GM18519 (cell line): ENCODE measurements around the gene SLC25A21.

Experiments used
- ATAC-seq: cut with Tn5 transposase; IDR thresholded peaks from one replicate; pipeline ENCODE4 v1.9.1; 2021; ENCODE audit warnings: mild to moderate bottlenecking, moderate library complexity; ENCODE audit not compliant: unreplicated experiment, low FRiP score

The SLC25A21 gene

GRCh38 chr14:37145395-37145794, 27.0 kb downstream of the SLC25A21 start:
- no peak for ATAC-seq

GRCh38 chr14:37144729-37145363, 27.6 kb downstream of the SLC25A21 start:
- ATAC-seq: no peak

DNA sequence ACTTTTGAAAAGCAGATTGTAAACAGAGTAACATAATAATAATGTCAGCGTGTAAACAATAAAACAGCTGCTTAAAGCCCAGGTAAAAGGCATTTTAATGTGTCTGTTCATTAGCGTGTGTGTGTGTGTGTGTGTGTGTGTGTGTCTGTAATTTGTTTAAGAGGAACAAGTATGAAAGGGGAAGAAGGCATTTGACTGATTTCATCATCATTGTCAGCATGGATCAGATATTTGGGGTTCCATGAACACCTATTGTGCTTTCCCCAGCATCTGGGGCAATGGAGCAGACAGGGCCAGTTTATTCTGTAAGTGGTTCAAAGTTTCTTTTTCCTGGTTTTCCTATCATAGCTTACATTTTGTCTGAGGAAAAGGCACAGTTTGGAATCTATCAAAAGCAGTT, 28.9 kb downstream of the SLC25A21 start:
- ATAC-seq: no peak

DNA sequence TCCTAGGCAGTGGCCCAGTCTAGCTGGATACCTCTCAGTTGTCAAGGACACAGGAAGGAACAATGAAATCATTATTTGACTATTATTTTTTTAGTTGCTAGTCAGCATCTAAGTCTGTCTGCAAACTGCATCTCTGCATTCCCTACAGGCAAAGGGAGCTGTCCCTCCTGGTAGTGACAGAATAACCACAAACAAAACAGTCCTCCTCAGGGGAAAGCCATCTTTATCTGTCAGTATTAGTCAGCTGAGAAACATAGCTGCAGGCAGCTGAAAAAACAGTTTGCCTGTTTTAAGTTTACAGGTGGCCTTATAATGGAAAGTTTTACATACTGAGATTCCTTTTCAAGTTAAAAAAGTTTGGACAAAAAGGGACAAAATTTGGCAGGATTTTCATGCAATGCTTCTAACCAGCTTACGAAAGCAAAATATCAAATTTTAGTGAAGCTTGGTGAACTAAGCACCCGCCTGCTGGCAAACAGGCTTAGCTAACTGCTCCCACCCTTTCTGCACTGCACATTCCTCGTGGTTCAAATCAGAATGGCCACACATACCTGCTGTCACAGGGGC, 29.5 kb downstream of the SLC25A21 start:
- no peak for ATAC-seq

DNA sequence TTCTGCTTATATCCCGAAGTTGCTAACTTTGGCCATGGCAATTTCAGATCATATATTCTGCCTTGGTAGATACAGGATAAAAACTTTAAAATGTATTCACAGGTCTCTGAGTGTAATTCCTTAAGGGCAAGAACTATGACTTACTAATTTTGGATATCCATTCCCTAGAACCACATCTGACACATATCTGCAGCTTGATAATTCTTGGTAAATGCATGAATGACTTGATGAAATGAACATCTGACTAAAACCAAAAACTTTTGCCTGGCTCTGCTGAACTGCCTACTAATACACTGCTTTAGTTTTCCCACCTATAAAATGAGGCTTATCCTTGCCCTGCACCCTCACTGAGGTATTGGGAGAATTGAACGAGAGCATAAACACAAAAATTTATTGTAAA, 32.2 kb downstream of the SLC25A21 start:
- no peak for ATAC-seq

GRCh38 chr14:37139710-37140109, 32.7 kb downstream of the SLC25A21 start:
- no peak for ATAC-seq

GRCh38 chr14:37138898-37139297, 33.5 kb downstream of the SLC25A21 start:
- ATAC-seq: no peak

- no peak for ATAC-seq
These were observed 39.0 kb downstream of the SLC25A21 start for GRCh38 chr14:37133284-37133913.

- ATAC-seq: no peak
These were observed 41.2 kb downstream of the SLC25A21 start for GRCh38 chr14:37131205-37131604.

DNA sequence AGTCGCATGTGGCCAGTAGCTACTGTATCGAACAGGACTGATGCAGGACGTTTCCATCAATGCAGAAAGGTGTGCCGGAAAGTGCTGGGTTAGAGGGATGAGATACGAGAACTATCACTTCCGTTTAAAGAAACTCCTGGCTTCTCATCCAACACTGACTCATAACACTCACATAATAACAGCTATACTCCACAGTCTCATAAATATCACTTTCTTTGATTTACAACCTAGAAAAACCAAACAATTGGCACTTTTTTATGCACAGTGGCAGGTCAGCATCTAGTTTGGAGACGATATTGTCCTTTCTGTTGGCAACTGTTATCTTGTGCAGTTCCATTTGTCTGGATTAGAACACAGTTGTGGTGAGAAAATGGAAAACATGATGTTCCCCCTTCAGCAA, 43.4 kb downstream of the SLC25A21 start:
- ATAC-seq: no peak

DNA sequence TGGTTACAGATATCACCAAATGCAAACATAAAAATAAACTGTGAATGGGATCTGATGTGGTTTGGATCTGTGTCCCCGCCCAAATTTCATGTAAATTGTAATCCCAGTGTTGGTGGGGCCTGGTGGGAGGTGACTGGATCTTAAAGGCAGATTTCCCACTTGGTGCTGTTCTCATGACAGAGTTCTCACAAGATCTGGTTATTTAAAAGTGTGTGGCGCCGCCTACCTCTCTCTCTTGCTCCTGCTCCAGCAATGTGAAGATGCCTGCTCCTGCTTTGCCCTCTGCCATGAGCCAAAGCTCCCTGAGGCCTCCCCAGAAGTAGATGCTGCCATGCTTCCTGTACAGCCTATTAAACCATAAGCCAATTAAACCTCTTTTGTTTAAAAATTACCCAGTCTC, 47.8 kb downstream of the SLC25A21 start:
- no peak for ATAC-seq

DNA sequence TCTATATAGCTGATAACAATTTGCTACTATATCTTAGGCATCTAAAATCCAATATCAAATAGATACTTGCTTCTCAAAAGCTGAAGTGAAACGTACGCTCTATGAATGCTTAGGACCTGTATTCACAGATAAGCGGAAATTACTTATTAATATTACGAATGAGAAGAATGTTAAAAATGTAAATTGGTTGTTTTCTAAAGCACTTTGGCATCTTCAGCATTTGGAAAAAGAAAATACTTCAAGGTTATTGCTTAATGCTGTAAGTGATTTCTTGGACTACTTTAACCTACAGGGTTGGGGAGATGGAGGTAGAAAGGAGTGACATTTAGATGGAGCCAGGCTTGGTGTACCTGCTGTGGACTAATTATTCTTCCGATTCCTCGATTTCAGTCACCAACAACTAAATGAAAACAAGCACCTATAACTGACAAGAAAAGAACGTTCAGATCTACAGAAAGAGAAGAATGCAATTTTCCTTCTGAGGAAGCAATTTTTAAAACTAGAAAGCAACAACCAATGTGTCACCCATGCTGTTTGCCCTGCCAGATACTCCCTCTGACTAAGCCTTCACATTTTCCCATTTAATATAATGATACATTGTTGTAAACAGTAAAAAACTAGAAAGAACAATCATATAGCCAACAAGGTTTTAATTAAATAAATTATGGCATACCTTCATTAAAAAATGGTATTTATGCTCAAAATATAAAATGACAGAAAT, 49.3 kb downstream of the SLC25A21 start:
- ATAC-seq: no peak

GRCh38 chr14:37122288-37122687, 50.1 kb downstream of the SLC25A21 start:
- ATAC-seq: no peak

DNA sequence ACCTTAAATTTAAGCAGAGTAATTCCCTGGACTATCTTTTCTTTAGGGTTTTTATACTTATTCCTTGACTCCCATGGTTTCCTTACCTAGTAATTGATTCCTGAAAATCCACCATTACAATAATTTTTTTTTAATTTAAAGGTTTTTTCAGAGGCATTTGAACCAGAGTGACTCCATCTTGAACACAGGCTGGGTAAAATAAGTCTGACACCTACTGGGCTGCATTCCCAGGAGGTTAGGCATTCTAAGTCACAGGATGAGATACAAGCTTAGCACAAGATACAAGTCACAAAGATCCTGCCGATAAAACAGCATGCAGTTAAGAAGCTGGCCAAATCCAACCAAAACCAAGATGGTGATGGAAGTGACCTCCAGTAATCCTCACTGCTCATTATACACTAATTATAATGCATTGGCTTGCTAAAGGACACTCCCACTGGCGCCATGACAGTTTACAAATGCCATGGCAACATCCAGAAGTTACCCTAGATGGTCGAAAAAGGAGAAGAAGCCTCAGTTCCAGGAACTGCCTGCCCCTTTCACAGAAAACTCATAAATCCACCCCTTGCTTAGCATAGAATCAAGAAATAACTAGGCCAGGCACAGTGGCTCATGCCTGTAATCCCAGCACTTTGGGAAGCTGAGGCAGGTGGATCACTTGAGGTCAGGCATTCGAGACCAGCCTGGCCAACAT, 53.6 kb downstream of the SLC25A21 start:
- no peak for ATAC-seq

DNA sequence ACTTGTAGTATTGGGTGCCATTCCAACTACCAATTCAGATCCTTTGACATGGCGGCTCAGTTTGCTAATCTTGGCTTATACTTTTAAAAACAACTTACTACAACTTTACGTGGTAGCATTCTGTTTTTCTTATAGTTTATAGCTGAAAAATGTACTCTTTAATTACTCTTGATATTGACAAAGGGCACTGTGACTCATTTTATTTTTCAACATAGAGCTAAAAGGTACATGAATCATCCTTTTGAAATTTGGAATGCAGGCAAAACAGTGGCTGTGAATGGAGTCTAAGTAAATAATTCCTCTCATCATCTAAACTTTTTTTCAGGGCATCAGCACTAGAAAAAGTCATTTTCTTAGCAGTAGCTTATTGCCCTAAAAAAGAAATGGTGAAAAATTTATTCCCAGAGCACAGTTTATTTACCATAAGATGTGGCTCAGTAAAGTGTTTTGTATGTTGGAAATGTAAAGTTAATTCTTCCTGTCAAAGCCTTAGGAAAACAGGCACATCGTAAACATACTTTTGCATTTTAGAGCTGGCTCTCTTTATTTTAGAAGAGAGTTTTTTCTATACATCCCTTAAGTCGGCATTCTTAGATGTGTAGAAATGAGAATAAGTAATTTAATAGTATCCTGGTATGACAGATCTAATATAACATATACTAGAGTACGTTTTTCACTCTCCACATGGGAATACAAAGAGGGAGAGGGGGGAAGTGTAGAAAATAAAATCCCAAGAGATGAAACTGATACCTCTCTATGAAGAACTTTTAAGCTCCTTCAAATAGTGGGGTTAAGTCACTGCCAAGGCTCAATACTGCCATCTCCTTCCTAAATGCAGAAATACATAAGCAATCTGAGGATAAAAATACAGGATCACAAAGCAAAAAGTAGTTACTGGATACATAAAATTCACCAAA, 55.2 kb downstream of the SLC25A21 start:
- ATAC-seq: no peak

GRCh38 chr14:37115406-37115805, 57.0 kb downstream of the SLC25A21 start:
- ATAC-seq: no peak

- no peak for ATAC-seq
These were observed 57.8 kb downstream of the SLC25A21 start for GRCh38 chr14:37114559-37114958.

DNA sequence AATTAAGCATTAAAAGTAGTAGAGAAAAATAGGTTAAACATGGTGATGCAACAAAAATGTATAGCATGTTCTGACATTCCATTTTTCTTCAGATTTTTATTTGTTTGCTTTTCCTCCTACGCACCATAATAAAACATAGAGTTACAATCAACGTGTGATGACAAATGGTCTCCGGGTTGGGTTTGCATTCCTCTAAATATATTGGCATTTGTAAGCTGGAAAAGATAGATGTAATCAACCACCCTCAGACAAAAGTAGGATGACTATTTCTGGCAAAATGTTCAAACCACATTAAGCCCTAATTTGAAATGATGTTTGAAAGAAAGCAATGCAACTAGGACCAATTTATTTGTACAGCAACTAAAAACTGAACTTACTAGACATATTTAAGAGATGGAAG, 58.4 kb downstream of the SLC25A21 start:
- ATAC-seq: no peak

DNA sequence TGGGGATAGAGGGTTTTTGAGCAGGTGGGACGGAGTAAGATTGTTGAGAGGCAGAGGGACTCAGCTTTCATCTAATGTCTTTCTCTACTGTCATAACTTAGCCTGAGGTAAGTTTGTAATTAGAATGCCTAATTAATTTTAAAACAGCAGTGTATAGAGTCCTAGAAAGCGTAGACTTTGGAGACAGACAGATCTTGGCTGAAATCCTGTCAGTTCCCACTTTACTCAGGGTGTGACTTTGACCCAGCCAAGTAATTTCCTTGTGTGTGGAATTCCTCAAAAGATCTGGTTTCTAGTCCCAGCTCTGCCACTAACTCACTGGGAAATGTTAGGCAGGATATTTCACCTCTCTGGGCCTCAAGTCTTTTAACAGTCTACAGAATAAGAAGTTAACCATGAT, 74.3 kb downstream of the SLC25A21 start:
- no peak for ATAC-seq

DNA sequence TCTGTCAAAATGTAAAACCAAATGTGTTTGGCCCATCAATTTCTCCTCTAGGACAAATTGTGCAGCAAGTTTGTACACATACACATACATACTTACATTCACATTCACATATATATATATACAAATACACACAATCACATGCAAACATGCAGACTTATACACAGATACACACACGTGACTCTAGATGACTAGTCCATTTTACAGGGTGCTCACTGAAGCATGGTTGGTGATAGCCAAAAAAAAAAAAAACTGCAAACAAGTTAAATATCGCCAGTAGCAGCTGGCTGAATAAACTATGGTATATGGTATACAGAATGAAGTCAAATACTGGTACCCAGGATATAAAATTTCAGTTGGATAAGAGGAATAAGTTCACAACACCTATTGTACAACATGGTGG, 77.9 kb downstream of the SLC25A21 start:
- ATAC-seq: no peak
